Naive thymus-derived CD4-positive, alpha-beta T cell (primary cell): ENCODE measurements around the gene KSR1. TPM values are rescaled to one million over a fixed set of nuclear protein-coding genes. Genes with fewer than 3 reads are reported as not detected.

ENCODE experiments used
- ATAC-seq: fragments of 150-1000 bp; cut with Tn5 transposase; 2 replicates; pipeline ENCODE4 v1.10.0; 2021; ENCODE audit warnings: mild to moderate bottlenecking, moderate library complexity
- CTCF ChIA-PET: fragments of 350-600 bp; sonication (Branson Sonifier 250); formaldehyde crosslinking; loops from one replicate; lab custom pipeline; 2021; ENCODE audit warnings: antibody characterized with exemption; lab: Charles Lee
- POLR2A ChIA-PET: fragments of 350-600 bp; sonication (Branson Sonifier 250); formaldehyde crosslinking; loops from one replicate; lab custom pipeline; 2021; ENCODE audit warnings: antibody characterized with exemption, inconsistent platforms; lab: Charles Lee
- DNase-seq, 9 donors: peaks; one replicate each; pipeline versions ENCODE4 v3.0.0 to v3.0.0-alpha.2; 2020 to 2022; ENCODE audit warnings: mixed read lengths in 1 of 9
- H3K27ac ChIP-seq: one replicate; pipeline ENCODE4 v1.7.0; 2013; ENCODE audit warnings: mild to moderate bottlenecking, low read depth, low read length, moderate library complexity
- H3K27me3 ChIP-seq, 2 donors: one replicate each; pipeline ENCODE4 v1.7.0; 2013; ENCODE audit warnings: low read length in 2 of 2, mild to moderate bottlenecking in 2 of 2, moderate library complexity in 2 of 2; ENCODE audit not compliant: control insufficient read depth in 2 of 2, insufficient read depth in 2 of 2
- H3K36me3 ChIP-seq, 3 experiments: 1 replicate in 2 of 3; 2 replicates in 1 of 3; pipeline ENCODE4 v1.7.0; 2013; ENCODE audit warnings: low read length in 3 of 3, mild to moderate bottlenecking in 3 of 3, moderate library complexity in 1 of 3; ENCODE audit not compliant: insufficient read depth in 3 of 3, control insufficient read depth in 2 of 3
- H3K4me1 ChIP-seq, 2 donors: one replicate each; pipeline ENCODE4 v1.7.0; 2013; ENCODE audit warnings: low read length in 2 of 2, mild to moderate bottlenecking in 2 of 2, moderate library complexity in 1 of 2; ENCODE audit not compliant: control insufficient read depth in 2 of 2, insufficient read depth in 2 of 2
- H3K4me3 ChIP-seq: 2 replicates; pipeline ENCODE4 v1.7.0; 2013; ENCODE audit warnings: mild to moderate bottlenecking, low read length
- H3K9me3 ChIP-seq, 3 experiments: 1 replicate in 2 of 3; 2 replicates in 1 of 3; pipeline ENCODE4 v1.7.0; 2013; ENCODE audit warnings: low read length in 3 of 3; ENCODE audit not compliant: control insufficient read depth in 2 of 3
- H3K27ac Mint-ChIP-seq, 9 donors: one replicate each; pipeline ENCODE4 v1.8.0; 2020 to 2022; ENCODE audit warnings: mixed read lengths in 9 of 9, mild to moderate bottlenecking in 8 of 9, moderate library complexity in 5 of 9, inconsistent platforms in 2 of 9
- H3K27me3 Mint-ChIP-seq, 5 donors: one replicate each; pipeline ENCODE4 v1.8.0; 2021 to 2022; ENCODE audit warnings: mixed read lengths in 5 of 5, mild to moderate bottlenecking in 1 of 5
- H3K36me3 Mint-ChIP-seq, 5 donors: one replicate each; pipeline ENCODE4 v1.8.0; 2020 to 2022; ENCODE audit warnings: mixed read lengths in 5 of 5, mild to moderate bottlenecking in 3 of 5, inconsistent platforms in 1 of 5
- H3K4me1 Mint-ChIP-seq, 7 donors: one replicate each; pipeline ENCODE4 v1.8.0; 2020 to 2022; ENCODE audit warnings: mixed read lengths in 7 of 7, mild to moderate bottlenecking in 3 of 7, inconsistent platforms in 1 of 7
- H3K4me3 Mint-ChIP-seq, 10 donors: one replicate each; pipeline ENCODE4 v1.8.0; 2020 to 2022; ENCODE audit warnings: mild to moderate bottlenecking in 10 of 10, mixed read lengths in 10 of 10, moderate library complexity in 6 of 10, inconsistent platforms in 2 of 10
- H3K9me3 Mint-ChIP-seq, 11 donors: one replicate each; pipeline ENCODE4 v1.8.0; 2020 to 2022; ENCODE audit warnings: mixed read lengths in 11 of 11, mild to moderate bottlenecking in 4 of 11, inconsistent platforms in 1 of 11, moderate library complexity in 1 of 11
- intact Hi-C, 2 donors: fragments of 100-400 bp; cut with micrococcal nuclease; formaldehyde crosslinking; loops; one replicate each; pipeline ENCODE4 v1.15.1; 2023
- polyA plus RNA-seq, 2 donors: library from polyadenylated mRNA; unstranded; fragments of 300-500 nt; fragmentation: Illumina TruSeq; gene quantifications; one replicate each; pipeline ENCODE4 v1.2.3, GENCODE V29; 2021
- total RNA-seq, 6 experiments: library from RNA in 5 of 6; stranded (reverse) in 5 of 6; gene quantifications; 1 replicate in 5 of 6; 2 replicates in 1 of 6; pipeline ENCODE4 v1.2.3 and lab custom pipeline; 2021 to 2026

Gene KSR1
- total and polyA plus RNA-seq, 7 experiments from 2014 or later, result 0.52 to 96.4 (median 23.3) TPM

GRCh38 chr17:27560668-27561067 lies 104.4 kb downstream of the KSR1 start:
- CTCF ChIA-PET, result interaction anchor here (0.5 kb wide), 1 partner anchor 704 kb away, joined by 7 read pairs; no protein-coding TSS in a partner anchor
- no peak overlapping the region for H3K27ac ChIP-seq
- POLR2A ChIA-PET, result no interaction called here

GRCh38 chr17:27562777-27563455 lies 106.7 kb downstream of the KSR1 start:
- peaks cover 0 to 5% (median 0%) of the 10 kb centered on the region in 11 donors for H3K9me3 Mint-ChIP-seq
- H3K27ac ChIP-seq, result no peak overlapping the region
- H3K4me3 Mint-ChIP-seq, result no peak overlapping the region
- ATAC-seq (no peak), DNase-seq (no peak)
- peak overlapping the region in 5 of 9 donors; percentile 9 to 69 (median 32) for H3K27ac Mint-ChIP-seq
- no peaks in the 10 kb centered on the region for H3K27me3 ChIP-seq
- POLR2A ChIA-PET, result no interaction called here
- no peaks in the 10 kb centered on the region for H3K9me3 ChIP-seq
- H3K27me3 Mint-ChIP-seq, result no peaks in the 10 kb centered on the region
- peaks cover 0 to 64% (median 14%) of the 10 kb centered on the region in 7 donors for H3K4me1 Mint-ChIP-seq
- CTCF ChIA-PET, result interaction anchor here (1.3 kb wide), 1 partner anchor 326 kb away, joined by 3 read pairs; no protein-coding TSS in a partner anchor
- intact Hi-C loops, result no loop called here
- H3K36me3 Mint-ChIP-seq, result peaks cover 0 to 35% (median 12%) of the 10 kb centered on the region in 5 donors
- no peak overlapping the region for H3K4me3 ChIP-seq
- no peaks in the 10 kb centered on the region for H3K4me1 ChIP-seq
- peaks cover 0 to 5% (median 0%) of the 10 kb centered on the region in 3 experiments for H3K36me3 ChIP-seq

More at GRCh38 chr17:27560668-27561067, 104.4 kb downstream of the KSR1 start:
- no peaks in the 10 kb centered on the region for H3K4me1 ChIP-seq
- ATAC-seq (no peak), DNase-seq (no peak)
- Mint-ChIP-seq H3K27ac (peak overlapping the region in 2 of 9 donors; percentile 11 to 46), H3K27me3 (no peaks in the 10 kb centered on the region), H3K36me3 (peaks cover 0 to 37% (median 15%) of the 10 kb centered on the region in 5 donors), H3K9me3 (peaks cover 0 to 5% (median 0%) of the 10 kb centered on the region in 11 donors), H3K4me3 (no peak overlapping the region), H3K4me1 (peaks cover 0 to 49% (median 14%) of the 10 kb centered on the region in 7 donors)
- no peak overlapping the region for H3K4me3 ChIP-seq
- H3K9me3 ChIP-seq, result no peaks in the 10 kb centered on the region
- peaks cover 0 to 5% (median 0%) of the 10 kb centered on the region in 3 experiments for H3K36me3 ChIP-seq
- intact Hi-C loops, result no loop called here
- no peaks in the 10 kb centered on the region for H3K27me3 ChIP-seq

- H3K4me3 ChIP-seq, result no peak overlapping the region
- H3K27ac ChIP-seq, result no peak overlapping the region
- POLR2A ChIA-PET, result interaction anchor here (0.7 kb wide), 1 partner anchor 794 kb away, joined by 3 read pairs; the partner anchor contains the start of gene POLDIP2
- peaks cover 0 to 5% (median 0%) of the 10 kb centered on the region in 11 donors for H3K9me3 Mint-ChIP-seq
- DNase-seq, result peak in 1 of 9 donors; percentile 11
- peak overlapping the region in 1 of 10 donors; percentile 41 for H3K4me3 Mint-ChIP-seq
- H3K36me3 ChIP-seq, result peaks cover 0 to 5% (median 0%) of the 10 kb centered on the region in 3 experiments
- peak overlapping the region in 5 of 9 donors; percentile 9 to 69 (median 32) for H3K27ac Mint-ChIP-seq
- H3K4me1 ChIP-seq, result no peaks in the 10 kb centered on the region
- H3K27me3 ChIP-seq, result no peaks in the 10 kb centered on the region
- no peaks in the 10 kb centered on the region for H3K9me3 ChIP-seq
- peaks cover 0 to 33% (median 6%) of the 10 kb centered on the region in 5 donors for H3K36me3 Mint-ChIP-seq
- intact Hi-C loops, result no loop called here
- ATAC-seq, result no peak
- peaks cover 0 to 64% (median 14%) of the 10 kb centered on the region in 7 donors for H3K4me1 Mint-ChIP-seq
- H3K27me3 Mint-ChIP-seq, result no peaks in the 10 kb centered on the region
- CTCF ChIA-PET, result interaction anchor here (1.3 kb wide), 1 partner anchor 327 kb away, joined by 3 read pairs; no protein-coding TSS in a partner anchor
Observed at GRCh38 chr17:27563532-27563931, 107.3 kb downstream of the KSR1 start.

GRCh38 chr17:27564463-27564862 lies 108.2 kb downstream of the KSR1 start:
- Histone ChIP-seq H3K9me3 (no peaks in the 10 kb centered on the region), H3K4me3 (no peak overlapping the region), H3K36me3 (peaks cover 0 to 3% (median 0%) of the 10 kb centered on the region in 3 experiments), H3K27me3 (no peaks in the 10 kb centered on the region), H3K27ac (no peak overlapping the region), H3K4me1 (peaks cover 0 to under 1% of the 10 kb centered on the region in 2 donors)
- intact Hi-C loops, result no loop called here
- peak overlapping the region in 1 of 10 donors; percentile 30 for H3K4me3 Mint-ChIP-seq
- DNase-seq, result no peak
- H3K27ac Mint-ChIP-seq, result peak overlapping the region in 1 of 9 donors; percentile 71
- ATAC-seq, result no peak
- ChIA-PET POLR2A (no interaction called here), CTCF (no interaction called here)
- peaks cover 0 to 5% (median 0%) of the 10 kb centered on the region in 11 donors for H3K9me3 Mint-ChIP-seq
- H3K27me3 Mint-ChIP-seq, result no peaks in the 10 kb centered on the region
- peaks cover 0 to 67% (median 14%) of the 10 kb centered on the region in 7 donors for H3K4me1 Mint-ChIP-seq
- peaks cover 0 to 29% (median 0%) of the 10 kb centered on the region in 5 donors for H3K36me3 Mint-ChIP-seq

- H3K27ac Mint-ChIP-seq, result peak overlapping the region in 1 of 9 donors; percentile 73
- H3K9me3 ChIP-seq, result no peaks in the 10 kb centered on the region
- peaks cover 0 to 10% of the 10 kb centered on the region in 2 donors for H3K4me1 ChIP-seq
- no peak overlapping the region for H3K27ac ChIP-seq
- H3K4me1 Mint-ChIP-seq, result peaks cover 0 to 70% (median 14%) of the 10 kb centered on the region in 7 donors
- H3K27me3 ChIP-seq, result no peaks in the 10 kb centered on the region
- ATAC-seq (no peak), DNase-seq (peak in 1 of 9 donors; percentile 62)
- peaks cover 0 to 23% (median 0%) of the 10 kb centered on the region in 5 donors for H3K36me3 Mint-ChIP-seq
- CTCF ChIA-PET, result interaction anchor here (1.3 kb wide), 1 partner anchor 35 kb away, joined by 3 read pairs; no protein-coding TSS in a partner anchor
- POLR2A ChIA-PET, result no interaction called here
- no peaks in the 10 kb centered on the region for H3K36me3 ChIP-seq
- peaks cover 0 to 5% (median 0%) of the 10 kb centered on the region in 11 donors for H3K9me3 Mint-ChIP-seq
- H3K27me3 Mint-ChIP-seq, result no peaks in the 10 kb centered on the region
- no peak overlapping the region for H3K4me3 ChIP-seq
- H3K4me3 Mint-ChIP-seq, result peak overlapping the region in 1 of 10 donors; percentile 50
- intact Hi-C loops, result no loop called here
Observed at GRCh38 chr17:27565874-27566670, 109.8 kb downstream of the KSR1 start.
